ENCODE data around the gene LMCD1. TPM values are rescaled to one million over a fixed set of nuclear protein-coding genes. Genes with fewer than 3 reads are reported as not detected.

LMCD1 gene
- total and polyA plus RNA-seq, 2 donors (not counting 1 experiment from before 2014, with no cell fraction given) = 60.1 to 137 TPM

DNA sequence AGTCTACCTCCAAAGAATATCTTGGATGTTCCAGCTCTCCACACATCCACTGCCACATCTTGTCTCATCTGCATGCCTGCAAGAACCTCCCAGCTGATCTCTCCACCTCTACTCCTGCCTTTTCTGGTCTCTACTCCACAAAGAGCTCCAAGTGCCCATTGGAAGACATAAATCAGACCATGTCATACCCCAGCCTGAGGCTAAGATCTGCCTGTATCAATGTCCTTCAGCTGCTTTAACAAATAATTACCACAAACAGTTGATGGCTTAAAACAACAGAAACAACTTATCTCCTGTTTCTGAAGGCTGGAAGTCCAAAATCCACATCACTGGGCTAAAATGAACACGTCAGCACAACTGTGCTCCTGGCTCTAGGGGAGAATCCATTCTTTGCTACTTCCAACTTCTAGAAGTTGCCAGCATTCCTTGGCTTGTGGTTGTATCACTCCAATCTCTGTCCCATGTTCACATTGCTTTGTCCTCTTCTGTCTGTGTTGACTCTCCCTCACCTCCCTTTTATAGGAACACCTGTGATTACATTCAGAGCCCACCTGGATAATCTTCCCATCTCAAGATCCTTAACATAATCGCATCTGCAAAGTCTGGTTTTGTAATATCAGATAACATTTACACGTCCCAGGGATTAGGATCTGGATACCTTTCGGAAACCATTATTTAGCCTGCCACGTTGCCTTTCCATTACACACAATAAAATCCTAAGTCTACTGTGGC, 17.0 kb upstream of the LMCD1 start:
- Histone ChIP-seq H3K4me2 (ENCODE audit: extremely low read depth, insufficient read depth, low read length) (no peak overlapping the region), H3K4me1 (ENCODE audit: control insufficient read depth, extremely low read depth, insufficient read depth, low read length) (peaks cover 15% of the 10 kb centered on the region), H3K79me2 (ENCODE audit: control insufficient read depth, insufficient read depth, low read length) (no peaks in the 10 kb centered on the region), H3K9ac (ENCODE audit: insufficient read depth, low read length) (no peak overlapping the region), H3K27me3 (ENCODE audit: control insufficient read depth, insufficient read depth, low read length) (no peaks in the 10 kb centered on the region), H3K4me3 (replicated peaks in 1 of 4; ENCODE audit: control extremely low read depth in 1 of 4, insufficient read depth in 1 of 4, low read depth in 3 of 4, low read length in 4 of 4) (no peak overlapping the region), H4K20me1 (ENCODE audit: control insufficient read depth, extremely low read depth, insufficient read depth, low read length) (no peaks in the 10 kb centered on the region), H3K27ac (ENCODE audit: insufficient read depth, low read length) (no peak overlapping the region), H2AFZ (ENCODE audit: low read length) (no peak overlapping the region), H3K36me3 (ENCODE audit: control insufficient read depth, insufficient read depth, low read length) (no peaks in the 10 kb centered on the region), H3K9me3 (ENCODE audit: control insufficient read depth, insufficient read depth, low read depth, low read length) (no peaks in the 10 kb centered on the region)
- no peak for DNase-seq (ENCODE audit: low read depth in 2 of 2)
- TF ChIP-seq EZH2 (IDR thresholded peaks at IDR 0.05; ENCODE audit: low read length, missing control alignments) = no peak
- TF ChIP-seq, protein P1, sequence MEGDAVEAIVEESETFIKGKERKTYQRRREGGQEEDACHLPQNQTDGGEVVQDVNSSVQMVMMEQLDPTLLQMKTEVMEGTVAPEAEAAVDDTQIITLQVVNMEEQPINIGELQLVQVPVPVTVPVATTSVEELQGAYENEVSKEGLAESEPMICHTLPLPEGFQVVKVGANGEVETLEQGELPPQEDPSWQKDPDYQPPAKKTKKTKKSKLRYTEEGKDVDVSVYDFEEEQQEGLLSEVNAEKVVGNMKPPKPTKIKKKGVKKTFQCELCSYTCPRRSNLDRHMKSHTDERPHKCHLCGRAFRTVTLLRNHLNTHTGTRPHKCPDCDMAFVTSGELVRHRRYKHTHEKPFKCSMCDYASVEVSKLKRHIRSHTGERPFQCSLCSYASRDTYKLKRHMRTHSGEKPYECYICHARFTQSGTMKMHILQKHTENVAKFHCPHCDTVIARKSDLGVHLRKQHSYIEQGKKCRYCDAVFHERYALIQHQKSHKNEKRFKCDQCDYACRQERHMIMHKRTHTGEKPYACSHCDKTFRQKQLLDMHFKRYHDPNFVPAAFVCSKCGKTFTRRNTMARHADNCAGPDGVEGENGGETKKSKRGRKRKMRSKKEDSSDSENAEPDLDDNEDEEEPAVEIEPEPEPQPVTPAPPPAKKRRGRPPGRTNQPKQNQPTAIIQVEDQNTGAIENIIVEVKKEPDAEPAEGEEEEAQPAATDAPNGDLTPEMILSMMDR (conservative IDR thresholded peaks at IDR 0.05 in 1 of 2, IDR thresholded peaks at IDR 0.05 in 1 of 2; ENCODE audit: low read depth in 1 of 2, low read length in 2 of 2) = no peak

DNA sequence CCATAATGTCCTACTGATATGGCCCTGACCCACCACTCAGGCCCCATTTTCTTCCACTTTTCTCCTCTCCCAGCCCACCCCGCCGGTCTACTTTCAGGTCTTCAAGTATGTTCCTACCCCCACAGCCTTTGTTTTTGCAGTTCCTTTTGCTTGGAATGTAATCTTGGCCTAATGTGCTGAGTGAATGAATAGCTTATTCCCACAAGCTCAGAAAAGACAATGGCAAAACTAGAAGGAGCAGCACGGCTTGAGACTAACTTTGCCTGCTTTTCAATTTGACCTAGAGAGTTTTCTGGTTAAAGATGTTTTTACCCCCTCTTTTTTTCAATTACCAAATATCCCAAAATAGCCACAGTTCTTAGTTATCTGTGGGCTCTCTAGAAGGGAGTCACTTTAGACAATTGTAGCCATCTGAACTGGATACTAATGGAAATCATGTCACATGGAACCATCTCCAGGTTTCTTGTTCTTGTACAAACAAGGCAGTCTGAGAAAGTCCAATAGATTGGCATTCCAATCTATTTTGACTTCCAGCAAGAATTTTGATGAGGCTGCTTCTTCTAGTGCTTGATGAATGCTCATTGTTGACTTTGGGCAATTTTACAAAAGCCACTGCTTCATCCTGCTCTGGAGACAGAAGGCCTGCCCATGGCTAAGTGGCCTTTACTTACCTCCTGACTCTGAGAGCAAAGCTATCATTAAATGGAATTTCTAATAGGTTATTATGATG, 16.3 kb upstream of the LMCD1 start:
- no peaks in the 10 kb centered on the region for H3K27me3 ChIP-seq (ENCODE audit: control insufficient read depth, insufficient read depth, low read length)
- no peaks in the 10 kb centered on the region for H4K20me1 ChIP-seq (ENCODE audit: control insufficient read depth, extremely low read depth, insufficient read depth, low read length)
- H3K9ac ChIP-seq (ENCODE audit: insufficient read depth, low read length) = no peak overlapping the region
- no peak overlapping the region for H2AFZ ChIP-seq (ENCODE audit: low read length)
- no peaks in the 10 kb centered on the region for H3K36me3 ChIP-seq (ENCODE audit: control insufficient read depth, insufficient read depth, low read length)
- H3K4me1 ChIP-seq (ENCODE audit: control insufficient read depth, extremely low read depth, insufficient read depth, low read length) = peaks cover 20% of the 10 kb centered on the region
- H3K27ac ChIP-seq (ENCODE audit: insufficient read depth, low read length) = no peak overlapping the region
- no peaks in the 10 kb centered on the region for H3K79me2 ChIP-seq (ENCODE audit: control insufficient read depth, insufficient read depth, low read length)
- H3K4me3 ChIP-seq (replicated peaks in 1 of 4; ENCODE audit: control extremely low read depth in 1 of 4, insufficient read depth in 1 of 4, low read depth in 3 of 4, low read length in 4 of 4) = no peak overlapping the region
- H3K4me2 ChIP-seq (ENCODE audit: extremely low read depth, insufficient read depth, low read length) = no peak overlapping the region
- peak in 1 of 2 donors; percentile 65 for DNase-seq (ENCODE audit: low read depth in 2 of 2)
- TF ChIP-seq EZH2 (IDR thresholded peaks at IDR 0.05; ENCODE audit: low read length, missing control alignments) = no peak
- TF ChIP-seq, protein P1 (conservative IDR thresholded peaks at IDR 0.05 in 1 of 2, IDR thresholded peaks at IDR 0.05 in 1 of 2; ENCODE audit: low read depth in 1 of 2, low read length in 2 of 2) = no peak
- no peaks in the 10 kb centered on the region for H3K9me3 ChIP-seq (ENCODE audit: control insufficient read depth, insufficient read depth, low read depth, low read length)

DNA sequence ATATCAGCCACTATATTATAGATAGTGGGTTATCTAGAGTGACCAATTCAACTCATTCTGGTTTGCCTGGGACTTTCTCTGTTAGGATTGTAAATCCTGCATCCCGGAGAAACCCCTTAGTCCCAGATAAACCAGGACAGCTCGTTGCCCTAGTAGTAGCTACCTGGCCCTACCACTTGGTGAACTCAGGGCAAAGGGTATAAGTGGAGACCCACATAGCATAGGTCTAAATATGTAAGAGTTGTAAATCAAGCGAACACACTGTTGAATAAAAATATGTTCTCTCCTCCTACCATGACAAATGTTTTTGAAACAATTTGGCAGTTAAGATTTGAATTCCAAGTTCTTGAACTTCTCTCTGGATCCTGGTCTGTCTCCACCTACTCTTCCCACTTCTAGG, 15.7 kb upstream of the LMCD1 start:
- Histone ChIP-seq H3K79me2 (ENCODE audit: control insufficient read depth, insufficient read depth, low read length) (no peaks in the 10 kb centered on the region), H3K36me3 (ENCODE audit: control insufficient read depth, insufficient read depth, low read length) (no peaks in the 10 kb centered on the region), H3K4me2 (ENCODE audit: extremely low read depth, insufficient read depth, low read length) (no peak overlapping the region), H2AFZ (ENCODE audit: low read length) (no peak overlapping the region), H3K27ac (ENCODE audit: insufficient read depth, low read length) (no peak overlapping the region), H3K27me3 (ENCODE audit: control insufficient read depth, insufficient read depth, low read length) (no peaks in the 10 kb centered on the region), H3K4me3 (replicated peaks in 1 of 4; ENCODE audit: control extremely low read depth in 1 of 4, insufficient read depth in 1 of 4, low read depth in 3 of 4, low read length in 4 of 4) (no peak overlapping the region), H3K9ac (ENCODE audit: insufficient read depth, low read length) (no peak overlapping the region), H3K4me1 (ENCODE audit: control insufficient read depth, extremely low read depth, insufficient read depth, low read length) (peaks cover 22% of the 10 kb centered on the region), H4K20me1 (ENCODE audit: control insufficient read depth, extremely low read depth, insufficient read depth, low read length) (no peaks in the 10 kb centered on the region), H3K9me3 (ENCODE audit: control insufficient read depth, insufficient read depth, low read depth, low read length) (no peaks in the 10 kb centered on the region)
- no peak for DNase-seq (ENCODE audit: low read depth in 2 of 2)
- TF ChIP-seq, protein P1 (conservative IDR thresholded peaks at IDR 0.05 in 1 of 2, IDR thresholded peaks at IDR 0.05 in 1 of 2; ENCODE audit: low read depth in 1 of 2, low read length in 2 of 2) = no peak
- no peak for TF ChIP-seq EZH2 (IDR thresholded peaks at IDR 0.05; ENCODE audit: low read length, missing control alignments)
